ENCODE data around the gene NELFA. TPM values are rescaled to one million over a fixed set of nuclear protein-coding genes. Genes with fewer than 3 reads are reported as not detected.
"Not testable (repeated sequence)": the region's sequence is repeated elsewhere in the genome, so short reads cannot be mapped to it uniquely, and the experiment has no call there.

NELFA gene
- total RNA-seq, 3 donors from 2014 or later: 14.1 to 22.0 (median 18.4) TPM

- Histone ChIP-seq H3K4me1 (peaks cover 5 to 12% of the 10 kb centered on the region in 2 donors), H3K9me3 (no peaks in the 10 kb centered on the region), H3K36me3 (no peaks in the 10 kb centered on the region), H3K27ac (no peak overlapping the region), H3K4me3 (no peak overlapping the region), H3K27me3 (peaks cover 0 to 16% of the 10 kb centered on the region in 2 donors)
- TF ChIP-seq POLR2A (IDR thresholded peaks at IDR 0.05) (no peak), POLR2AphosphoS5 (IDR thresholded peaks at IDR 0.05) (no peak), CTCF (IDR thresholded peaks at IDR 0.05) (no peak)
- DNase-seq (ENCODE audit: low spot score in 2 of 2): no peak
- intact Hi-C loops (cut with DNase I; ENCODE audit: low total_unique reads): no loop called here
These were observed 28.1 kb upstream of the NELFA start for GRCh38 chr4:2036866-2037265.

- Histone ChIP-seq H3K27ac (no peak overlapping the region), H3K27me3 (peaks cover 0 to 11% of the 10 kb centered on the region in 2 donors), H3K4me1 (peaks cover 4 to 7% of the 10 kb centered on the region in 2 donors), H3K36me3 (no peaks in the 10 kb centered on the region), H3K9me3 (no peaks in the 10 kb centered on the region), H3K4me3 (no peak overlapping the region)
- DNase-seq (ENCODE audit: low spot score in 2 of 2): no peak
- TF ChIP-seq CTCF (IDR thresholded peaks at IDR 0.05) (no peak), POLR2A (IDR thresholded peaks at IDR 0.05) (no peak), POLR2AphosphoS5 (IDR thresholded peaks at IDR 0.05) (no peak)
- intact Hi-C loops (cut with DNase I; ENCODE audit: low total_unique reads): no loop called here
These were observed 27.6 kb upstream of the NELFA start for GRCh38 chr4:2036327-2036726.

GRCh38 chr4:2031161-2031560 lies 22.4 kb upstream of the NELFA start:
- H3K36me3 ChIP-seq: not testable (repeated sequence)

GRCh38 chr4:2027120-2027519 lies 18.3 kb upstream of the NELFA start:
- H3K9me3 ChIP-seq; intact Hi-C loops (cut with DNase I; ENCODE audit: low total_unique reads); DNase-seq (ENCODE audit: low spot score in 2 of 2); H3K4me3 ChIP-seq; H3K36me3 ChIP-seq; H3K27me3 ChIP-seq; H3K4me1 ChIP-seq; H3K27ac ChIP-seq: not testable (repeated sequence)

More at GRCh38 chr4:2031161-2031560, 22.4 kb upstream of the NELFA start:
- H3K27me3 ChIP-seq; H3K4me1 ChIP-seq; H3K9me3 ChIP-seq; H3K27ac ChIP-seq; H3K4me3 ChIP-seq; DNase-seq (ENCODE audit: low spot score in 2 of 2); intact Hi-C loops (cut with DNase I; ENCODE audit: low total_unique reads): not testable (repeated sequence)

GRCh38 chr4:2025817-2026216 lies 17.0 kb upstream of the NELFA start:
- Histone ChIP-seq H3K4me1 (no peaks in the 10 kb centered on the region), H3K4me3 (no peak overlapping the region), H3K9me3 (no peaks in the 10 kb centered on the region), H3K36me3 (no peaks in the 10 kb centered on the region), H3K27me3 (no peaks in the 10 kb centered on the region), H3K27ac (no peak overlapping the region)
- no peak for DNase-seq (ENCODE audit: low spot score in 2 of 2)
- TF ChIP-seq CTCF (IDR thresholded peaks at IDR 0.05): no peak
- TF ChIP-seq POLR2AphosphoS5 (IDR thresholded peaks at IDR 0.05): no peak
- no peak for TF ChIP-seq POLR2A (IDR thresholded peaks at IDR 0.05)
- intact Hi-C loops (cut with DNase I; ENCODE audit: low total_unique reads): no loop called here

- H3K9me3 ChIP-seq: no peaks in the 10 kb centered on the region
- H3K27me3 ChIP-seq: no peaks in the 10 kb centered on the region
- intact Hi-C loops (cut with DNase I; ENCODE audit: low total_unique reads): no loop called here
- H3K4me1 ChIP-seq: no peaks in the 10 kb centered on the region
- no peak for DNase-seq (ENCODE audit: low spot score in 2 of 2)
- no peaks in the 10 kb centered on the region for H3K36me3 ChIP-seq
- no peak overlapping the region for H3K4me3 ChIP-seq
- TF ChIP-seq POLR2AphosphoS5 (IDR thresholded peaks at IDR 0.05) (no peak), CTCF (IDR thresholded peaks at IDR 0.05) (no peak), POLR2A (IDR thresholded peaks at IDR 0.05) (no peak)
- H3K27ac ChIP-seq: no peak overlapping the region
These were observed 15.9 kb upstream of the NELFA start for GRCh38 chr4:2024683-2025082.

- intact Hi-C loops (cut with DNase I; ENCODE audit: low total_unique reads); H3K36me3 ChIP-seq; H3K27ac ChIP-seq; DNase-seq (ENCODE audit: low spot score in 2 of 2); H3K4me1 ChIP-seq; H3K9me3 ChIP-seq; H3K27me3 ChIP-seq; H3K4me3 ChIP-seq: not testable (repeated sequence)
These were observed 12.7 kb upstream of the NELFA start for GRCh38 chr4:2021358-2022018.

Measured in breast epithelium (tissue), 4 donors.